Hippocampal formation (tissue), 2 donors: ENCODE measurements around the gene BTBD7.

Experiments used
- DNase-seq, 2 donors: peaks; one replicate each; lab custom pipeline; 2025; lab: John Stamatoyannopoulos, UW

BTBD7 gene

GRCh38 chr14:93330609-93331000, 2.2 kb downstream of the BTBD7 start:
- DNase-seq, result no peak

- DNase-seq, result no peak
Observed at GRCh38 chr14:93329965-93330608, 2.7 kb downstream of the BTBD7 start.

GRCh38 chr14:93328546-93328945, 4.3 kb downstream of the BTBD7 start:
- DNase-seq, result no peak

GRCh38 chr14:93326196-93326595, 6.6 kb downstream of the BTBD7 start:
- DNase-seq, result no peak

- DNase-seq, result no peak
Observed at GRCh38 chr14:93323600-93324174, 9.1 kb downstream of the BTBD7 start.

GRCh38 chr14:93322929-93323599, 9.8 kb downstream of the BTBD7 start:
- DNase-seq, result no peak

GRCh38 chr14:93320489-93320888, 12.3 kb downstream of the BTBD7 start:
- DNase-seq, result no peak

- DNase-seq, result no peak
Observed at GRCh38 chr14:93319958-93320357, 12.9 kb downstream of the BTBD7 start.

GRCh38 chr14:93319494-93319893, 13.3 kb downstream of the BTBD7 start:
- no peak for DNase-seq

- DNase-seq, result no peak
Observed at GRCh38 chr14:93318927-93319326, 13.9 kb downstream of the BTBD7 start.

GRCh38 chr14:93317875-93318807, 14.7 kb downstream of the BTBD7 start:
- DNase-seq, result no peak

GRCh38 chr14:93317210-93317874, 15.5 kb downstream of the BTBD7 start:
- DNase-seq, result no peak

- no peak for DNase-seq
Observed at GRCh38 chr14:93316716-93317115, 16.1 kb downstream of the BTBD7 start.

- DNase-seq, result no peak
Observed at GRCh38 chr14:93315575-93315974, 17.3 kb downstream of the BTBD7 start.

- DNase-seq, result no peak
Observed at GRCh38 chr14:93311082-93311481, 21.8 kb downstream of the BTBD7 start.

GRCh38 chr14:93309427-93309966, 23.3 kb downstream of the BTBD7 start:
- DNase-seq, result no peak

- DNase-seq, result no peak
Observed at GRCh38 chr14:93308686-93309345, 24.0 kb downstream of the BTBD7 start.

GRCh38 chr14:93306812-93307211, 26.0 kb downstream of the BTBD7 start:
- DNase-seq, result no peak

- no peak for DNase-seq
Observed at GRCh38 chr14:93305725-93306418, 27.0 kb downstream of the BTBD7 start.

GRCh38 chr14:93304771-93305170, 28.1 kb downstream of the BTBD7 start:
- DNase-seq, result no peak
